Activated CD4-positive, alpha-beta T cell treated with anti-CD3 and anti-CD28 coated beads, Interleukin-10, Interleukin-2, amounts not matched to agents 100 ng/mL and 50 ng/mL, durations not matched to agents 16 hours and 8 hours (primary cell): ENCODE results near the gene C4orf50.
"Not testable (repeated sequence)": the region's sequence is repeated elsewhere in the genome, so short reads cannot be mapped to it uniquely, and the experiment has no call there.

Source experiments
- DNase-seq: peaks from one replicate; pipeline ENCODE4 v3.0.0-alpha.2; 2020

Gene C4orf50

GRCh38 chr4:6012200-6012599, 6.0 kb downstream of the C4orf50 start:
- DNase-seq: no peak

- no peak for DNase-seq
Observed at GRCh38 chr4:6011686-6012085, 6.5 kb downstream of the C4orf50 start.

- no peak for DNase-seq
Observed at GRCh38 chr4:6011271-6011671, 7.0 kb downstream of the C4orf50 start.

- DNase-seq: no peak
Observed at GRCh38 chr4:6010789-6011188, 7.4 kb downstream of the C4orf50 start.

GRCh38 chr4:6009452-6009851, 8.8 kb downstream of the C4orf50 start:
- DNase-seq: no peak

GRCh38 chr4:6008766-6009385, 9.4 kb downstream of the C4orf50 start:
- no peak for DNase-seq

- peak; percentile 25 for DNase-seq
Observed at GRCh38 chr4:6008092-6008551, 10.1 kb downstream of the C4orf50 start.

- no peak for DNase-seq
Observed at GRCh38 chr4:6005175-6005574, 13.1 kb downstream of the C4orf50 start.

- not testable (repeated sequence) for DNase-seq
Observed at GRCh38 chr4:6003485-6003884, 14.7 kb downstream of the C4orf50 start.

- DNase-seq: no peak
Observed at GRCh38 chr4:6002926-6003325, 15.3 kb downstream of the C4orf50 start.

GRCh38 chr4:6002492-6002833, 15.8 kb downstream of the C4orf50 start:
- no peak for DNase-seq

GRCh38 chr4:6001680-6002491, 16.3 kb downstream of the C4orf50 start:
- DNase-seq: no peak

GRCh38 chr4:5999830-6000365, 18.3 kb downstream of the C4orf50 start:
- DNase-seq: no peak

GRCh38 chr4:5999356-5999755, 18.9 kb downstream of the C4orf50 start:
- no peak for DNase-seq

- peak; percentile 68 for DNase-seq
Observed at GRCh38 chr4:5998333-5998936, 19.8 kb downstream of the C4orf50 start.

- DNase-seq: no peak
Observed at GRCh38 chr4:5996641-5997040, 21.6 kb downstream of the C4orf50 start.

- peak; percentile 55 for DNase-seq
Observed at GRCh38 chr4:5995901-5996623, 22.2 kb downstream of the C4orf50 start.

- DNase-seq: no peak
Observed at GRCh38 chr4:5993876-5994811, 24.1 kb downstream of the C4orf50 start.

- not testable (repeated sequence) for DNase-seq
Observed at GRCh38 chr4:5993346-5993745, 24.9 kb downstream of the C4orf50 start.

GRCh38 chr4:5992828-5993321, 25.4 kb downstream of the C4orf50 start:
- no peak for DNase-seq

- no peak for DNase-seq
Observed at GRCh38 chr4:5992171-5992827, 25.9 kb downstream of the C4orf50 start.
